Heart left ventricle (tissue), 16 donors: ENCODE data around the gene COA3. TPM values are rescaled to one million over a fixed set of nuclear protein-coding genes. Genes with fewer than 3 reads are reported as not detected.

ENCODE experiments used
- ATAC-seq, 4 donors: fragments of 200-7000 bp; cut with Tn5 transposase; one replicate each; pipeline ENCODE4 v1.9.1; 2020 to 2022; ENCODE audit warnings: moderate library complexity in 4 of 4, mild to moderate bottlenecking in 3 of 4, moderate number of reproducible peaks in 1 of 4
- DNase-seq, 5 donors: peaks; one replicate each; pipeline ENCODE4 v3.0.0-alpha.2; 2020
- H3K27ac ChIP-seq, 12 donors: fragments of 200-600 bp; sonication (generic) in 4 of 12; one replicate each; pipeline versions ENCODE4 v1.5.0 to v1.8.0; 2016 to 2022; ENCODE audit warnings: mild to moderate bottlenecking in 2 of 12
- H3K27me3 ChIP-seq, 9 donors: fragments of 200-600 bp; sonication (generic) in 2 of 9; one replicate each; pipeline versions ENCODE4 v1.5.1 to v1.8.0; 2016 to 2022; ENCODE audit warnings: mild to moderate bottlenecking in 3 of 9
- H3K36me3 ChIP-seq, 9 donors: fragments of 200-600 bp; sonication (generic) in 2 of 9; one replicate each; pipeline versions ENCODE4 v1.5.0 to v1.8.0; 2018 to 2022; ENCODE audit warnings: mild to moderate bottlenecking in 2 of 9
- H3K4me1 ChIP-seq, 12 donors: fragments of 200-600 bp; sonication (generic) in 4 of 12; one replicate each; pipeline versions ENCODE4 v1.5.0 to v1.8.0; 2016 to 2022; ENCODE audit warnings: mild to moderate bottlenecking in 3 of 12
- H3K4me3 ChIP-seq, 12 donors: fragments of 200-600 bp; sonication (generic) in 4 of 12; one replicate each; pipeline versions ENCODE4 v1.5.0 to v1.8.0; 2017 to 2022; ENCODE audit warnings: mild to moderate bottlenecking in 9 of 12, moderate library complexity in 4 of 12
- H3K9me3 ChIP-seq, 12 donors: fragments of 200-600 bp; sonication (generic) in 4 of 12; one replicate each; pipeline versions ENCODE4 v1.5.0 to v1.8.0; 2016 to 2022; ENCODE audit warnings: mild to moderate bottlenecking in 1 of 12
- POLR2A ChIP-seq, 2 donors: fragments of 450-650 bp; IDR thresholded peaks; one replicate each; pipeline ENCODE4 v1.6.1; 2017; ENCODE audit warnings: antibody characterized with exemption in 2 of 2, mild to moderate bottlenecking in 2 of 2, moderate library complexity in 2 of 2
- WGBS, 4 donors: extraction: QIAGEN DNeasy Blood & Tissue Kit in 2 of 4; methylation state at CpG; one replicate each; pipeline versions ENCODE4 v1.1.5 to v1.1.7; 2013 to 2018; 5-methylcytosine and 5-hydroxymethylcytosine counted together
- intact Hi-C, 10 donors: fragments of 100-400 bp; cut with DNase I; formaldehyde crosslinking; loops; one replicate each; pipeline versions ENCODE4 v1.11.1 to v1.14.2; 2022
- polyA plus RNA-seq, 2 donors: library from polyadenylated mRNA; stranded (reverse); fragments of 200-250 nt; gene quantifications; one replicate each; pipeline ENCODE4 v1.2.3, GENCODE V29; 2013
- total RNA-seq, 9 donors: library from RNA; depleted of rRNA in 2 of 9; stranded (reverse); fragments of >200 nt in 2 of 9; fragmentation: NEBNext Ultra II Directional in 3 of 9; extraction: Animal tissue kit (Norgen Biotek cat#: 25700) in 3 of 9; gene quantifications; one replicate each; pipeline versions ENCODE4 v1.1.0 to v1.2.4, GENCODE V29; 2016 to 2023
- TF ChIP-seq, protein P1 (sequence below), 12 donors: fragments of 200-600 bp; sonication (generic) in 4 of 12; IDR thresholded peaks; one replicate each; pipeline versions ENCODE4 v1.5.0 to v1.8.0; 2018 to 2022; ENCODE audit warnings: antibody characterized with exemption in 12 of 12, mild to moderate bottlenecking in 5 of 12
- donor health status: ischemic (EF 13 %, LVEDD 7.1; RV severe dilation, severe dysfunction).
- donor health status: healthy with polysubstance abuse.
- donor health status: DM: no; HTN: yes; CAD: no.
- donor health status: DM: no; HTN: no; CAD: no.
- donor health status: ischemic (EF 25% LVEDD 6.9; RV normal size, moderate dysfunction).
- donor health status: ischemic (EF 25% LVEDD 5.7; RV mildly dilated, moderate dysfunction).
- donor health status: healthy.
- donor health status: DM: yes; HTN: yes; CAD: no.
- donor health status: ischemic (EF 35%, LVEDD 5.7; RV mildly dilated, moderate dysfunction).
- donor health status: nonischemic (EF 11% LVEDD 7.7; RV severe dilation, severe dysfunction).
- donor health status: DM: yes; HTN: yes; CAD: no.
- donor health status: PGD.
- donor health status: ischemic (EF 29% LVEDD 5.4; RV normal size, mild dysfunction).
- donor health status: nonischemic (EF 23%, LVEDD 6.1; RV moderate dilation, normal function).

COA3 gene
- total and polyA plus RNA-seq, 11 donors: 56.2 to 136 (median 72.4) TPM

DNA sequence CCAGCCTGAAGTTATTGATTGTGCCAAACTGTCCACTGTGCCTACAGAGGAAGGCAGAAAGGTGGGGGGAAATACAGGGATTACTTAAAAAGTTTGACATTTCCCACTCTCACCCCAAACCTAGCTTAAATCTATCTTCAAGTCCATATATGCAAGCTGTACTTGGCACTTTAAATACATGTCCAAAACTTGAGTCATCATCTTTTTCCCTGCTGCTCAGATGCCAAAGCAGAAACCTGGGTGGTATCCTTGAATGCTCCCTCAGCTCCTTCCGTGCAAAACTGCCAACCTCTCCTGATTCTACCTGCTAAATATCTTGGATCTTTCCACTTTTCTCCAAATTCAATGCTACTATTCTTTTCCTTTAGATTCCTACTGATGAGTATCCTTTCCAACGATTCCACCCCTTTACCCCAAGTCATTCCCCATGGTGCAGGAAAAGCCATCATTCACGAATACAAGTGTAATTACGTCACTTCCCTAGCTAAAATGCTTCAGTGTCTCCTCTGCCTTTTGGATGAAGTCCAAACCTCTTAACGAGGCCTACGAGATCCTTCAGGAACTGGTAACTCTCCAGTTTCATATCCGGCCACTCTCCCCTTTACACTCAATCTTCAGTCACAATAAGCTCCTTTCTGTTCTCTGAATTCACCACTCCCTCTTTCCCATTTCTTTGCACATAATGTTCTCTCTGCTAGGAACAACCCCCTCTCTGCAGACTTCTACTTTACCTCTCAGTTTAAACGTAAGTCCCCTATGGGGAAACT is 16.3 kb upstream of the COA3 start:
- Histone ChIP-seq H3K36me3 (peaks cover 0 to 100% (median 97%) of the 10 kb centered on the region in 9 donors), H3K4me1 (peaks cover 0 to 13% (median 6%) of the 10 kb centered on the region in 12 donors), H3K9me3 (no peaks in the 10 kb centered on the region), H3K27me3 (no peaks in the 10 kb centered on the region), H3K27ac (peak overlapping the region in 8 of 12 donors; percentile 10 to 50 (median 36)), H3K4me3 (no peak overlapping the region)
- no peak for DNase-seq
- 32 to 40% (median 38%) methylated on average over 8 of the region's 8 CpGs for WGBS, 4 donors
- ATAC-seq: peak in 2 of 4 donors; percentile 49 to 71
- TF ChIP-seq POLR2A (IDR thresholded peaks at IDR 0.05): no peak
- TF ChIP-seq, protein P1, sequence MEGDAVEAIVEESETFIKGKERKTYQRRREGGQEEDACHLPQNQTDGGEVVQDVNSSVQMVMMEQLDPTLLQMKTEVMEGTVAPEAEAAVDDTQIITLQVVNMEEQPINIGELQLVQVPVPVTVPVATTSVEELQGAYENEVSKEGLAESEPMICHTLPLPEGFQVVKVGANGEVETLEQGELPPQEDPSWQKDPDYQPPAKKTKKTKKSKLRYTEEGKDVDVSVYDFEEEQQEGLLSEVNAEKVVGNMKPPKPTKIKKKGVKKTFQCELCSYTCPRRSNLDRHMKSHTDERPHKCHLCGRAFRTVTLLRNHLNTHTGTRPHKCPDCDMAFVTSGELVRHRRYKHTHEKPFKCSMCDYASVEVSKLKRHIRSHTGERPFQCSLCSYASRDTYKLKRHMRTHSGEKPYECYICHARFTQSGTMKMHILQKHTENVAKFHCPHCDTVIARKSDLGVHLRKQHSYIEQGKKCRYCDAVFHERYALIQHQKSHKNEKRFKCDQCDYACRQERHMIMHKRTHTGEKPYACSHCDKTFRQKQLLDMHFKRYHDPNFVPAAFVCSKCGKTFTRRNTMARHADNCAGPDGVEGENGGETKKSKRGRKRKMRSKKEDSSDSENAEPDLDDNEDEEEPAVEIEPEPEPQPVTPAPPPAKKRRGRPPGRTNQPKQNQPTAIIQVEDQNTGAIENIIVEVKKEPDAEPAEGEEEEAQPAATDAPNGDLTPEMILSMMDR (IDR thresholded peaks at IDR 0.05): no peak
- intact Hi-C loops: loop anchor here in 2 of 10 donors (5.0 to 10.0 kb wide), 2 partner anchors 93 to 100 kb away; no protein-coding TSS in a partner anchor

DNA sequence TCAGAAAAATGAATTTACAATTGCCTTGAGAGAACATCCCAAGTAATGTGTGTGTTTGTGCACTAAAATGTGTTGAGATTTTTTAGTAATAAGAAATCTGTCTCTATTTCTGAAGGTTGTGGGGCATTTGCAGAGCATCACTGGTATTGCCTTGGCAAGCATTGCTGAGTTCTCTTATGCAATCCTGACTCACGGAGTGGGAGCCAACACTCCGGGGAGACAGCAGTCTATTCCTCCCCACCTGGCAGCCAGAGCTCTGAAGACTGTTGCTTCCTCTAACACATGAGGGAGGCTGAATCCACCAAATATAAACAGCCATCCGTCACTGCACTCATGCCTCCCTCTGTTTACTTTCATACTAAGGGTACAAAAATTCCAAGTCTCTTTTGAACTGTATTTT is 10.7 kb upstream of the COA3 start:
- TF ChIP-seq POLR2A (IDR thresholded peaks at IDR 0.05): no peak
- TF ChIP-seq, protein P1 (IDR thresholded peaks at IDR 0.05): no peak
- H3K27ac ChIP-seq: peak overlapping the region in 1 of 12 donors; percentile 15
- H3K27me3 ChIP-seq: no peaks in the 10 kb centered on the region
- ATAC-seq (peak in 2 of 4 donors; percentile 55 to 76), DNase-seq (no peak)
- intact Hi-C loops: no loop called here
- no peaks in the 10 kb centered on the region for H3K4me1 ChIP-seq
- no peaks in the 10 kb centered on the region for H3K9me3 ChIP-seq
- no peak overlapping the region for H3K4me3 ChIP-seq
- peaks cover 0 to 56% (median 50%) of the 10 kb centered on the region in 9 donors for H3K36me3 ChIP-seq
- 24 to 52% (median 37%) methylated on average over 3 of the region's 3 CpGs for WGBS, 4 donors

DNA sequence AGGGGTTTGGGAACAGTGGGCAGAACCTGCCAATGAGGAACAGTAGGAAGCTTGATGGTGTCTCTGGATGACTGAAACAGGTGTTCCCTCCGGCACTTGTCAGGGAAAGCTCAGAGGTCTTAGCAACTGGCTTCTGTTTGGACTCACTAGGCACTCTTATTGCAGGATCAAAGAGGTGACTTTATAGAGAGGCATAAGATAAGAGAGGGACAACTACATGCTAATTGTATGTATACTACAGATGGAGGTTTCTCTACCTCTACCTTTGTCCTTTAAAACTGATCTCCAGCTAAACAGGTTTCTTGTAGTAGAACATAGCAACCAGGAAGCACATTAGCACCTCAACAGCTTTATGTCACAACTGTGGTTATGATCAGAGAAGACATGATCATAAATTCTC is 7.7 kb upstream of the COA3 start:
- intact Hi-C loops: no loop called here
- Histone ChIP-seq H3K27ac (no peak overlapping the region), H3K27me3 (no peaks in the 10 kb centered on the region), H3K9me3 (no peaks in the 10 kb centered on the region), H3K4me1 (no peaks in the 10 kb centered on the region), H3K4me3 (no peak overlapping the region), H3K36me3 (peaks cover 0 to 27% (median 22%) of the 10 kb centered on the region in 9 donors)
- TF ChIP-seq POLR2A (IDR thresholded peaks at IDR 0.05): no peak
- TF ChIP-seq, protein P1 (IDR thresholded peaks at IDR 0.05): no peak
- no peak for ATAC-seq
- WGBS, 4 donors: 67 to 100% (median 94%) methylated on average over 1 of the region's 1 CpG
- DNase-seq: no peak

DNA sequence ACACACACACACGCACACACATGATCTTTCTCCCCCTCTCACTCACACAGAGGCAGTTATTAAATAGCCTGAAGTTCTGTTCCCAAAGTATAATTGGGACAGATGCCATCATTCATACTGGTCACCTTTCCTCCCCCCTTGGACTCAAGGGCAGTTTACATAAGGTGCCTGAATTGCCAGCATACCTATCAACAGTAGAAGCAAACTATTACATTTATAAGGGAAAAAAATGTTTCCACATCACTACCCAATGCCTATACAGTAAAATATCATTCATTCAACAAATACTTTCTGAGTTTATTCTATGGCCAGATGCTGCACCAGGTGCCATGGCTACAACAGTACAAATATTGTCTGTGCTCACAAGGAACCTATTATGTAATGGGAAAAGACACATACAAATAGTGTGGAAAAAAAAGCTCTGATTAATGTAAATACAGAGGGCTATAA is 6.4 kb upstream of the COA3 start:
- H3K27me3 ChIP-seq: no peaks in the 10 kb centered on the region
- H3K27ac ChIP-seq: no peak overlapping the region
- ATAC-seq (no peak), DNase-seq (no peak)
- no peaks in the 10 kb centered on the region for H3K9me3 ChIP-seq
- H3K4me1 ChIP-seq: no peaks in the 10 kb centered on the region
- WGBS, 4 donors: 97 to 100% (median 98%) methylated on average over 1 of the region's 1 CpG
- no peak for TF ChIP-seq POLR2A (IDR thresholded peaks at IDR 0.05)
- TF ChIP-seq, protein P1 (IDR thresholded peaks at IDR 0.05): no peak
- peaks cover 0 to 14% (median 9%) of the 10 kb centered on the region in 9 donors for H3K36me3 ChIP-seq
- H3K4me3 ChIP-seq: no peak overlapping the region
- intact Hi-C loops: no loop called here
